ENCODE measurements around the gene CDCA7.

DNA sequence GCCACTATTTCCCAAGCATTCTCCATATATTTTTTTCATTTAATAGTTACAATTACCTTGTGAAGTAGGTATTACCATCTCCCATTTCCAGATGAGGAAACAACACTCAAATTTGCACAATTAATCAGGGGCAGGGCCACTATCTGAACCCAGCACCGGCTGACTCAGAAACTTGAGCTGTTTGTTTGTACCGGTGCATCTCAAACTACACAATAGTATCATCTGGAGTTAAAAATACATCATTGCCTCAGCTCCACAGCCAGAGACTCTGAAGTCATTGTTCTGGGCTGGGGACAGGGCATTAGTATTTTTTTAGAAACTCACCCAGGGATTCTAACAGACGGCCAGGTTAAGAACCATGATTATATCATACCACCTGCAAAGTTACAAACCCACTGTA is 55.9 kb downstream of the CDCA7 start:
- TF ChIP-seq CTCF (IDR thresholded peaks at IDR 0.05) = no peak
- no peak for TF ChIP-seq POLR2A (IDR thresholded peaks at IDR 0.05)
